ENCODE results near the gene PTPRM.

PTPRM gene

DNA sequence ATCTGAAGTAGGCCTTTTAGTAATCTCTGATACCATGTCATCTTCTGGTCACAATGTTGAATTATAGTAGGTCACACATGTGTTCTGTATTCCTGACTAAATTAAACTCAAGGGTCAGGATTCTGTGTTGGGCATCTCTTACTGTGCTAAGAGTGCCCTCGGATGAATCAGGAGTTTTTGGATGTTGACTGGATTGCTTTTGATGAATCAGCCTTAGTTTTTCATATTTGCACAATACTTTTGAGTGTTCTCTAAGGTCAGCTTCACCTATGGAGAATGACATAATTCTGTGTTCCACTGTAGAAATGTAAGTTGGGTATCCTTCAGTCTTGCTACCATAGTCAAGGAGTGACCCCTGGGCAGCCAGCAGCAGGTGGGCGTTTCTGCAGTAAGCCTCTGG is 190.1 kb downstream of the PTPRM start (continued):
- TF ChIP-seq, protein P1, sequence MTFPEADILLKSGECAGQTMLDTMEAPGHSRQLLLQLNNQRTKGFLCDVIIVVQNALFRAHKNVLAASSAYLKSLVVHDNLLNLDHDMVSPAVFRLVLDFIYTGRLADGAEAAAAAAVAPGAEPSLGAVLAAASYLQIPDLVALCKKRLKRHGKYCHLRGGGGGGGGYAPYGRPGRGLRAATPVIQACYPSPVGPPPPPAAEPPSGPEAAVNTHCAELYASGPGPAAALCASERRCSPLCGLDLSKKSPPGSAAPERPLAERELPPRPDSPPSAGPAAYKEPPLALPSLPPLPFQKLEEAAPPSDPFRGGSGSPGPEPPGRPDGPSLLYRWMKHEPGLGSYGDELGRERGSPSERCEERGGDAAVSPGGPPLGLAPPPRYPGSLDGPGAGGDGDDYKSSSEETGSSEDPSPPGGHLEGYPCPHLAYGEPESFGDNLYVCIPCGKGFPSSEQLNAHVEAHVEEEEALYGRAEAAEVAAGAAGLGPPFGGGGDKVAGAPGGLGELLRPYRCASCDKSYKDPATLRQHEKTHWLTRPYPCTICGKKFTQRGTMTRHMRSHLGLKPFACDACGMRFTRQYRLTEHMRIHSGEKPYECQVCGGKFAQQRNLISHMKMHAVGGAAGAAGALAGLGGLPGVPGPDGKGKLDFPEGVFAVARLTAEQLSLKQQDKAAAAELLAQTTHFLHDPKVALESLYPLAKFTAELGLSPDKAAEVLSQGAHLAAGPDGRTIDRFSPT (tag by site-specific recombination; IDR thresholded peaks at IDR 0.05) = no peak
- no peak for TF ChIP-seq SP2 (tag by site-specific recombination; IDR thresholded peaks at IDR 0.05)

DNA sequence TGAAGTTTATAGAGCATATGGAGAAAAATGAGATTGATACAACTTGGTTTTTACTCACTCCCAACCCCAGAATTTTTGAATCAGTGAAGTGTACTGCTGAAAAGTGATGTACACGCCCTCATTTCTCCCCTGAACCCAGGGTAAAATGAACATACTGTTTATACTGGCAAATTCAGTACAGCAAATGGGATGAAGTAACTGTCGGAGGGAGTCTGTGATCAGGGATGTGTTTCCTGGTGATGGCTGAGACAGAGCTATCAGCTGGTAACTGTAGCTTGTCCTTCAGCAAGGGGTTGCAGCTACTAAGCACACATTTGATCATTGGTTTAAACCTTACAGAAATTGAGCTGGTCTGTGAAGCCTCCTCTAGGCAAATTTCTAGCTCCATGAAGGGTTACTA is 191.6 kb downstream of the PTPRM start:
- POLR2A ChIA-PET = no interaction called here
- Histone ChIP-seq H3K36me3 (ENCODE audit: control insufficient read depth in 2 of 2, insufficient read depth in 1 of 2, low read length in 2 of 2) (no peaks in the 10 kb centered on the region), H3K9me3 (ENCODE audit: control insufficient read depth, insufficient read depth, low read depth, low read length) (no peaks in the 10 kb centered on the region), H3K27ac (ENCODE audit: extremely low read depth, low read depth, low read length) (no peak overlapping the region; the same call in 1 of the 2 replicates), H3K4me1 (ENCODE audit: control insufficient read depth, insufficient read depth, low read length) (peaks cover 41% of the 10 kb centered on the region), H3K4me3 (ENCODE audit: low read depth, low read length) (no peak overlapping the region)
- TF ChIP-seq ZNF202 (tag by site-specific recombination; IDR thresholded peaks at IDR 0.05; ENCODE audit: borderline replicate concordance) (no peak), ZNF214 (tag by site-specific recombination; IDR thresholded peaks at IDR 0.05; ENCODE audit: borderline replicate concordance) (no peak), FEZF1 (tag by site-specific recombination; IDR thresholded peaks at IDR 0.05) (peak; percentile 65)
- TF ChIP-seq, protein P2, sequence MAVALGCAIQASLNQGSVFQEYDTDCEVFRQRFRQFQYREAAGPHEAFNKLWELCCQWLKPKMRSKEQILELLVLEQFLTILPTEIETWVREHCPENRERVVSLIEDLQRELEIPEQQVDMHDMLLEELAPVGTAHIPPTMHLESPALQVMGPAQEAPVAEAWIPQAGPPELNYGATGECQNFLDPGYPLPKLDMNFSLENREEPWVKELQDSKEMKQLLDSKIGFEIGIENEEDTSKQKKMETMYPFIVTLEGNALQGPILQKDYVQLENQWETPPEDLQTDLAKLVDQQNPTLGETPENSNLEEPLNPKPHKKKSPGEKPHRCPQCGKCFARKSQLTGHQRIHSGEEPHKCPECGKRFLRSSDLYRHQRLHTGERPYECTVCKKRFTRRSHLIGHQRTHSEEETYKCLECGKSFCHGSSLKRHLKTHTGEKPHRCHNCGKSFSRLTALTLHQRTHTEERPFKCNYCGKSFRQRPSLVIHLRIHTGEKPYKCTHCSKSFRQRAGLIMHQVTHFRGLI (tag by site-specific recombination; IDR thresholded peaks at IDR 0.05) = no peak
- CTCF ChIA-PET = interaction anchor here (0.6 to 1.3 kb wide), 2 partner anchors 192 to 720 kb away, joined by 4 to 5 read pairs; partner anchors contain the start of gene PTPRM

DNA sequence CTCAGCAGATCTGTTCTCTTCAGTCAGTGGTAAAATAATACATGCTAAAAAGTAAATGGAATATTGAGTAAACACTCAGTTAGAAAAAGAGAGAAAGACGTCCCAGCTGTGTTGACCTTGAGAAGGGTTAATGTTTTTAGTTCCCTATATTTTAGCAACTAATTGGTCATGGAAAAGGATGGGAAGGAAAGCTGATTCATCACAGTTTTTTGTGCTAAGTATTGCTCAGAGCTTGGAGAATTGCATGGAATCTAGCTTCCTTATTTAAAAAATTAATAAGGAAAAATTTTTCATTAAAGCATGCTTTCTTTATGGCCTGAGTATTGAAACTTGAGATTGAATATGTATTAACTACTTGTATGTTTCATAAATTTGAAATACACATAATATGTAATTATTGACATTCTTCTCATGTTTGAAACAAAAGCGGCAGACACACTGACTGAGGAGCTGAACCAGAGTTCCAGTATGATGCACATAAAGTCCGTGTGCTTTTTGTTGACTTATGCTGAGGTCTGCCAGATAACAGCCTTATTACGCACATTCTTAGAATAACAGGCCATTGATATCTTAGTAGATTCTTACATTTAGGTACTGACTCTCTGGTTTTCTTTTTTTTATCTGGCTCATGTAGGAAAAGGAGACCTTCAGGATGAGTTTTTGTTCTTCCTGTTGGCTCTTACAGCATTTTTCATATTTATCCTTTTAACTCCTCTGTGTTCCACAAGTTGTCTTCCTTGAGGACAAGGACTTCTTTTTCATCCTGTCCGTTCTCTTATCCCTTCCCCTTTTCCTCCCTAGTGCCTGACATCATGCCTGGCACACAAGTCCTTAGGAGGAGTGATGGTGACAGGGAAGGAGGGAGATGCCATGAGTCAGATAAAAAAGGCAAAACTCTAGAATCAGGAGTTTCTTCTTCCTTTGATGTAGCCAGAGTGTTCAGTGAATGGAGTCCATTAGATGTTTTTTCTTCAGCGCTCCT is 194.1 kb downstream of the PTPRM start:
- H3K9me3 ChIP-seq (ENCODE audit: control insufficient read depth, insufficient read depth, low read depth, low read length) = no peaks in the 10 kb centered on the region
- H3K4me1 ChIP-seq (ENCODE audit: control insufficient read depth, insufficient read depth, low read length) = peaks cover 50% of the 10 kb centered on the region
- no peak overlapping the region for H3K27ac ChIP-seq (ENCODE audit: extremely low read depth, low read depth, low read length)
- ChIA-PET POLR2A (no interaction called here), CTCF (interaction anchor here (1.0 kb wide), 1 partner anchor 194 kb away, joined by 3 read pairs; no protein-coding TSS in a partner anchor)
- H3K36me3 ChIP-seq (ENCODE audit: control insufficient read depth in 2 of 2, insufficient read depth in 1 of 2, low read length in 2 of 2) = no peaks in the 10 kb centered on the region
- no peak overlapping the region for H3K4me3 ChIP-seq (ENCODE audit: low read depth, low read length)
- TF ChIP-seq ZFHX2 (tag by site-specific recombination; conservative IDR thresholded peaks at IDR 0.05) (no peak), SALL2 (tag by site-specific recombination; IDR thresholded peaks at IDR 0.05; ENCODE audit: borderline replicate concordance) (no peak), YY1 (tag by site-specific recombination; IDR thresholded peaks at IDR 0.05) (no peak), ZNF610 (tag by site-specific recombination; IDR thresholded peaks at IDR 0.05; ENCODE audit: borderline replicate concordance) (no peak), ZNF174 (tag by site-specific recombination; IDR thresholded peaks at IDR 0.05) (no peak), ZBTB48 (tag by site-specific recombination; IDR thresholded peaks at IDR 0.05) (no peak), ZNF558 (tag by site-specific recombination; IDR thresholded peaks at IDR 0.05) (no peak), ZEB2 (tag by site-specific recombination; IDR thresholded peaks at IDR 0.05) (no peak), ZXDB (tag by site-specific recombination; IDR thresholded peaks at IDR 0.05) (peak; percentile 25; the same call in 1 of the 2 replicates), ZNF843 (tag by site-specific recombination; IDR thresholded peaks at IDR 0.05) (no peak), ZNF211 (tag by site-specific recombination; IDR thresholded peaks at IDR 0.05; ENCODE audit: low read depth) (no peak), ZNF146 (tag by site-specific recombination; IDR thresholded peaks at IDR 0.05) (no peak), ZNF354C (tag by site-specific recombination; IDR thresholded peaks at IDR 0.05; ENCODE audit: borderline replicate concordance, low read depth) (no peak), KLF7 (tag by site-specific recombination; IDR thresholded peaks at IDR 0.05; ENCODE audit: borderline replicate concordance) (no peak), ZNF624 (tag by site-specific recombination; IDR thresholded peaks at IDR 0.05) (no peak)
- TF ChIP-seq, protein P3, sequence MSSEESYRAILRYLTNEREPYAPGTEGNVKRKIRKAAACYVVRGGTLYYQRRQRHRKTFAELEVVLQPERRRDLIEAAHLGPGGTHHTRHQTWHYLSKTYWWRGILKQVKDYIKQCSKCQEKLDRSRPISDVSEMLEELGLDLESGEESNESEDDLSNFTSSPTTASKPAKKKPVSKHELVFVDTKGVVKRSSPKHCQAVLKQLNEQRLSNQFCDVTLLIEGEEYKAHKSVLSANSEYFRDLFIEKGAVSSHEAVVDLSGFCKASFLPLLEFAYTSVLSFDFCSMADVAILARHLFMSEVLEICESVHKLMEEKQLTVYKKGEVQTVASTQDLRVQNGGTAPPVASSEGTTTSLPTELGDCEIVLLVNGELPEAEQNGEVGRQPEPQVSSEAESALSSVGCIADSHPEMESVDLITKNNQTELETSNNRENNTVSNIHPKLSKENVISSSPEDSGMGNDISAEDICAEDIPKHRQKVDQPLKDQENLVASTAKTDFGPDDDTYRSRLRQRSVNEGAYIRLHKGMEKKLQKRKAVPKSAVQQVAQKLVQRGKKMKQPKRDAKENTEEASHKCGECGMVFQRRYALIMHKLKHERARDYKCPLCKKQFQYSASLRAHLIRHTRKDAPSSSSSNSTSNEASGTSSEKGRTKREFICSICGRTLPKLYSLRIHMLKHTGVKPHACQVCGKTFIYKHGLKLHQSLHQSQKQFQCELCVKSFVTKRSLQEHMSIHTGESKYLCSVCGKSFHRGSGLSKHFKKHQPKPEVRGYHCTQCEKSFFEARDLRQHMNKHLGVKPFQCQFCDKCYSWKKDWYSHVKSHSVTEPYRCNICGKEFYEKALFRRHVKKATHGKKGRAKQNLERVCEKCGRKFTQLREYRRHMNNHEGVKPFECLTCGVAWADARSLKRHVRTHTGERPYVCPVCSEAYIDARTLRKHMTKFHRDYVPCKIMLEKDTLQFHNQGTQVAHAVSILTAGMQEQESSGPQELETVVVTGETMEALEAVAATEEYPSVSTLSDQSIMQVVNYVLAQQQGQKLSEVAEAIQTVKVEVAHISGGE (tag by site-specific recombination; conservative IDR thresholded peaks at IDR 0.05; ENCODE audit: low read depth) = peak; percentile 91
- TF ChIP-seq, protein P4, sequence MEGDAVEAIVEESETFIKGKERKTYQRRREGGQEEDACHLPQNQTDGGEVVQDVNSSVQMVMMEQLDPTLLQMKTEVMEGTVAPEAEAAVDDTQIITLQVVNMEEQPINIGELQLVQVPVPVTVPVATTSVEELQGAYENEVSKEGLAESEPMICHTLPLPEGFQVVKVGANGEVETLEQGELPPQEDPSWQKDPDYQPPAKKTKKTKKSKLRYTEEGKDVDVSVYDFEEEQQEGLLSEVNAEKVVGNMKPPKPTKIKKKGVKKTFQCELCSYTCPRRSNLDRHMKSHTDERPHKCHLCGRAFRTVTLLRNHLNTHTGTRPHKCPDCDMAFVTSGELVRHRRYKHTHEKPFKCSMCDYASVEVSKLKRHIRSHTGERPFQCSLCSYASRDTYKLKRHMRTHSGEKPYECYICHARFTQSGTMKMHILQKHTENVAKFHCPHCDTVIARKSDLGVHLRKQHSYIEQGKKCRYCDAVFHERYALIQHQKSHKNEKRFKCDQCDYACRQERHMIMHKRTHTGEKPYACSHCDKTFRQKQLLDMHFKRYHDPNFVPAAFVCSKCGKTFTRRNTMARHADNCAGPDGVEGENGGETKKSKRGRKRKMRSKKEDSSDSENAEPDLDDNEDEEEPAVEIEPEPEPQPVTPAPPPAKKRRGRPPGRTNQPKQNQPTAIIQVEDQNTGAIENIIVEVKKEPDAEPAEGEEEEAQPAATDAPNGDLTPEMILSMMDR (tag by site-specific recombination; IDR thresholded peaks at IDR 0.05) = no peak

All from HEK293 (cell line).